ENCODE data around the gene ASB9. TPM values are rescaled to one million over a fixed set of nuclear protein-coding genes. Genes with fewer than 3 reads are reported as not detected.

ASB9 gene
- total and polyA plus RNA-seq, 4 donors: 2.4 to 11.3 (median 2.9) TPM

DNA sequence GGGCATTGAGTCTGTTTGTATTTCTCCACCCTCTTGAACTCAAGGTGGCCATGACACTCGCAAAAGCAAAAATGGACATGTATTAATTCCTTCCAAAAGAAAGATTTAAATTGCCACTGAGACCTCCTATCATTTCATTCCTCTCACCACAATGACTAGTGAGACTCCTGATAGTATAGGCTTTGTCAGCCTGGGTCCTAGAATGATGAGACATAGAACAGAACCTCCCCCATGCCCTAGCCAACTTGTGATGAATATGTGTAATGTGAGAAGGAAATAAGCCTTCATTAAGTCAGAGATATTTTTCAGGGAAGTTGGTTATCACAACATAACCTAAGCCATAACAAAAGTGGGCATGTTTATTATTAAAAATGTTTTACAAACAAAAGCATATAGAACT is 62.5 kb downstream of the ASB9 start:
- Histone ChIP-seq H3K4me3 (ENCODE audit: low read depth in 1 of 3, low read length in 3 of 3) (no peak overlapping the region), H3K27me3 (ENCODE audit: control insufficient read depth in 4 of 4, insufficient read depth in 4 of 4, low read length in 3 of 4) (no peaks in the 10 kb centered on the region), H3K4me1 (ENCODE audit: control insufficient read depth in 4 of 4, insufficient read depth in 4 of 4, low read length in 3 of 4) (peaks cover 0 to 4% (median under 1%) of the 10 kb centered on the region in 4 donors), H3K9me3 (ENCODE audit: control insufficient read depth in 4 of 4, low read length in 3 of 4) (no peaks in the 10 kb centered on the region), H3K27ac (ENCODE audit: low read depth in 1 of 2, low read length in 2 of 2) (no peak overlapping the region), H3K36me3 (ENCODE audit: control insufficient read depth in 4 of 4, insufficient read depth in 3 of 4, low read depth in 1 of 4, low read length in 3 of 4) (no peaks in the 10 kb centered on the region), H3K9ac (ENCODE audit: low read depth in 1 of 2, low read length in 2 of 2) (no peak overlapping the region)
- no peak for DNase-seq (ENCODE audit: low spot score)
- WGBS: 92% methylated on average over 1 of the region's 1 CpG
- TF ChIP-seq YY1 (IDR thresholded peaks at IDR 0.05): no peak
- TF ChIP-seq GABPA (IDR thresholded peaks at IDR 0.05 in 1 of 2, conservative IDR thresholded peaks at IDR 0.05 in 1 of 2): no peak
- TF ChIP-seq, protein P1, sequence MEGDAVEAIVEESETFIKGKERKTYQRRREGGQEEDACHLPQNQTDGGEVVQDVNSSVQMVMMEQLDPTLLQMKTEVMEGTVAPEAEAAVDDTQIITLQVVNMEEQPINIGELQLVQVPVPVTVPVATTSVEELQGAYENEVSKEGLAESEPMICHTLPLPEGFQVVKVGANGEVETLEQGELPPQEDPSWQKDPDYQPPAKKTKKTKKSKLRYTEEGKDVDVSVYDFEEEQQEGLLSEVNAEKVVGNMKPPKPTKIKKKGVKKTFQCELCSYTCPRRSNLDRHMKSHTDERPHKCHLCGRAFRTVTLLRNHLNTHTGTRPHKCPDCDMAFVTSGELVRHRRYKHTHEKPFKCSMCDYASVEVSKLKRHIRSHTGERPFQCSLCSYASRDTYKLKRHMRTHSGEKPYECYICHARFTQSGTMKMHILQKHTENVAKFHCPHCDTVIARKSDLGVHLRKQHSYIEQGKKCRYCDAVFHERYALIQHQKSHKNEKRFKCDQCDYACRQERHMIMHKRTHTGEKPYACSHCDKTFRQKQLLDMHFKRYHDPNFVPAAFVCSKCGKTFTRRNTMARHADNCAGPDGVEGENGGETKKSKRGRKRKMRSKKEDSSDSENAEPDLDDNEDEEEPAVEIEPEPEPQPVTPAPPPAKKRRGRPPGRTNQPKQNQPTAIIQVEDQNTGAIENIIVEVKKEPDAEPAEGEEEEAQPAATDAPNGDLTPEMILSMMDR (IDR thresholded peaks at IDR 0.05; ENCODE audit: low read depth, low read length, missing input control): no peak
- no peak for TF ChIP-seq HNF4A (conservative IDR thresholded peaks at IDR 0.05)
- no peak for TF ChIP-seq HNF4G (IDR thresholded peaks at IDR 0.05)
- TF ChIP-seq RAD21 (IDR thresholded peaks at IDR 0.05): no peak
- TF ChIP-seq NR2F2 (IDR thresholded peaks at IDR 0.05): no peak
- TF ChIP-seq, protein P2, sequence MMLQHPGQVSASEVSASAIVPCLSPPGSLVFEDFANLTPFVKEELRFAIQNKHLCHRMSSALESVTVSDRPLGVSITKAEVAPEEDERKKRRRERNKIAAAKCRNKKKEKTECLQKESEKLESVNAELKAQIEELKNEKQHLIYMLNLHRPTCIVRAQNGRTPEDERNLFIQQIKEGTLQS (IDR thresholded peaks at IDR 0.05): no peak
- TF ChIP-seq, protein P3, sequence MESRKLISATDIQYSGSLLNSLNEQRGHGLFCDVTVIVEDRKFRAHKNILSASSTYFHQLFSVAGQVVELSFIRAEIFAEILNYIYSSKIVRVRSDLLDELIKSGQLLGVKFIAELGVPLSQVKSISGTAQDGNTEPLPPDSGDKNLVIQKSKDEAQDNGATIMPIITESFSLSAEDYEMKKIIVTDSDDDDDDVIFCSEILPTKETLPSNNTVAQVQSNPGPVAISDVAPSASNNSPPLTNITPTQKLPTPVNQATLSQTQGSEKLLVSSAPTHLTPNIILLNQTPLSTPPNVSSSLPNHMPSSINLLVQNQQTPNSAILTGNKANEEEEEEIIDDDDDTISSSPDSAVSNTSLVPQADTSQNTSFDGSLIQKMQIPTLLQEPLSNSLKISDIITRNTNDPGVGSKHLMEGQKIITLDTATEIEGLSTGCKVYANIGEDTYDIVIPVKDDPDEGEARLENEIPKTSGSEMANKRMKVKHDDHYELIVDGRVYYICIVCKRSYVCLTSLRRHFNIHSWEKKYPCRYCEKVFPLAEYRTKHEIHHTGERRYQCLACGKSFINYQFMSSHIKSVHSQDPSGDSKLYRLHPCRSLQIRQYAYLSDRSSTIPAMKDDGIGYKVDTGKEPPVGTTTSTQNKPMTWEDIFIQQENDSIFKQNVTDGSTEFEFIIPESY (IDR thresholded peaks at IDR 0.05): no peak
- no peak for TF ChIP-seq EGR1 (IDR thresholded peaks at IDR 0.05; ENCODE audit: low read depth in 2 of 2)
- TF ChIP-seq, protein P4, sequence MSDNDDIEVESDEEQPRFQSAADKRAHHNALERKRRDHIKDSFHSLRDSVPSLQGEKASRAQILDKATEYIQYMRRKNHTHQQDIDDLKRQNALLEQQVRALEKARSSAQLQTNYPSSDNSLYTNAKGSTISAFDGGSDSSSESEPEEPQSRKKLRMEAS (IDR thresholded peaks at IDR 0.05): no peak
- no peak for TF ChIP-seq FOXA1 (IDR thresholded peaks at IDR 0.05)
- TF ChIP-seq FOXA2 (IDR thresholded peaks at IDR 0.05): no peak
- TF ChIP-seq, protein P5, sequence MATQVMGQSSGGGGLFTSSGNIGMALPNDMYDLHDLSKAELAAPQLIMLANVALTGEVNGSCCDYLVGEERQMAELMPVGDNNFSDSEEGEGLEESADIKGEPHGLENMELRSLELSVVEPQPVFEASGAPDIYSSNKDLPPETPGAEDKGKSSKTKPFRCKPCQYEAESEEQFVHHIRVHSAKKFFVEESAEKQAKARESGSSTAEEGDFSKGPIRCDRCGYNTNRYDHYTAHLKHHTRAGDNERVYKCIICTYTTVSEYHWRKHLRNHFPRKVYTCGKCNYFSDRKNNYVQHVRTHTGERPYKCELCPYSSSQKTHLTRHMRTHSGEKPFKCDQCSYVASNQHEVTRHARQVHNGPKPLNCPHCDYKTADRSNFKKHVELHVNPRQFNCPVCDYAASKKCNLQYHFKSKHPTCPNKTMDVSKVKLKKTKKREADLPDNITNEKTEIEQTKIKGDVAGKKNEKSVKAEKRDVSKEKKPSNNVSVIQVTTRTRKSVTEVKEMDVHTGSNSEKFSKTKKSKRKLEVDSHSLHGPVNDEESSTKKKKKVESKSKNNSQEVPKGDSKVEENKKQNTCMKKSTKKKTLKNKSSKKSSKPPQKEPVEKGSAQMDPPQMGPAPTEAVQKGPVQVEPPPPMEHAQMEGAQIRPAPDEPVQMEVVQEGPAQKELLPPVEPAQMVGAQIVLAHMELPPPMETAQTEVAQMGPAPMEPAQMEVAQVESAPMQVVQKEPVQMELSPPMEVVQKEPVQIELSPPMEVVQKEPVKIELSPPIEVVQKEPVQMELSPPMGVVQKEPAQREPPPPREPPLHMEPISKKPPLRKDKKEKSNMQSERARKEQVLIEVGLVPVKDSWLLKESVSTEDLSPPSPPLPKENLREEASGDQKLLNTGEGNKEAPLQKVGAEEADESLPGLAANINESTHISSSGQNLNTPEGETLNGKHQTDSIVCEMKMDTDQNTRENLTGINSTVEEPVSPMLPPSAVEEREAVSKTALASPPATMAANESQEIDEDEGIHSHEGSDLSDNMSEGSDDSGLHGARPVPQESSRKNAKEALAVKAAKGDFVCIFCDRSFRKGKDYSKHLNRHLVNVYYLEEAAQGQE (IDR thresholded peaks at IDR 0.05): no peak

DNA sequence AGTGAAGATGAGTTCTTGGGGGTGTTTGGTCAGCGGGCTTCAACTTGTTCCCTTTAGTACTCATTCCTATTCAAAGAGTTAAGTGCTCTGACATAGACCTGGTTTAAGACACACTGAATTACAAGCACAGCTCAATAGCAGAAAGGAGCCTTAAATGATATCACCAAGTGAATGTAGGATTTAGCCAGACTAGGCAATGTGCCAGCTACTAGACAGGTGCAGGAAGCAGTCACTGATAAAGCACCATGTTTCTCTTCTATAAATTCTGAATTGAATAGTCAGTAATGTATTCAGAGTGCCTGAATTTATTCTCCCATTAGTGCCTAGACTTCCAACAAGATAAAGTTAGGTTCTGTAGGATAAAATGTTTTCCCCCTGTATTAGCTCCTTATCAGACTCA is 63.6 kb downstream of the ASB9 start:
- no peak for DNase-seq (ENCODE audit: low spot score)
- WGBS: 78% methylated on average over 1 of the region's 1 CpG
- Histone ChIP-seq H3K9ac (ENCODE audit: low read depth in 1 of 2, low read length in 2 of 2) (no peak overlapping the region), H3K4me1 (ENCODE audit: control insufficient read depth in 4 of 4, insufficient read depth in 4 of 4, low read length in 3 of 4) (peaks cover 0 to 4% (median under 1%) of the 10 kb centered on the region in 4 donors), H3K27ac (ENCODE audit: low read depth in 1 of 2, low read length in 2 of 2) (no peak overlapping the region), H3K9me3 (ENCODE audit: control insufficient read depth in 4 of 4, low read length in 3 of 4) (no peaks in the 10 kb centered on the region), H3K4me3 (ENCODE audit: low read depth in 1 of 3, low read length in 3 of 3) (no peak overlapping the region), H3K27me3 (ENCODE audit: control insufficient read depth in 4 of 4, insufficient read depth in 4 of 4, low read length in 3 of 4) (no peaks in the 10 kb centered on the region), H3K36me3 (ENCODE audit: control insufficient read depth in 4 of 4, insufficient read depth in 3 of 4, low read depth in 1 of 4, low read length in 3 of 4) (no peaks in the 10 kb centered on the region)
- no peak for TF ChIP-seq NR2F2 (IDR thresholded peaks at IDR 0.05)
